SH-SY5Y (cell line): ENCODE measurements around the gene TAX1BP3.

ENCODE experiments used
- GATA2 ChIP-seq: IDR thresholded peaks from 2 replicates; pipeline ENCODE4 v1.6.1; 2011; ENCODE audit warnings: mild to moderate bottlenecking, low read depth, low read length
- GATA3 ChIP-seq: IDR thresholded peaks from 2 replicates; pipeline ENCODE4 v1.6.1; 2011; ENCODE audit warnings: low read depth, mild to moderate bottlenecking, low read length, moderate library complexity

GRCh38 chr17:3698139-3698538 lies 29.8 kb upstream of the TAX1BP3 start:
- no peak for TF ChIP-seq GATA2
- TF ChIP-seq GATA3: no peak
